SK-N-SH (cell line): Measurements from ENCODE around the gene CAPN5.

ENCODE experiments used
- JUND ChIP-seq: IDR thresholded peaks from 2 replicates; pipeline ENCODE4 v1.4.0; 2012
- RAD21 ChIP-seq: IDR thresholded peaks from 2 replicates; pipeline ENCODE4 v1.6.1; 2012; ENCODE audit warnings: mild to moderate bottlenecking, low read length
- SIN3A ChIP-seq: IDR thresholded peaks from 2 replicates; pipeline ENCODE4 v1.6.1; 2012; ENCODE audit warnings: low read depth, mild to moderate bottlenecking, low read length, moderate library complexity, borderline replicate concordance
- TF ChIP-seq, protein P1 (sequence below): fragments of 200-600 bp; sonication (generic); IDR thresholded peaks from 2 replicates; pipeline ENCODE4 v1.6.1; 2017; ENCODE audit warnings: antibody characterized with exemption, mild to moderate bottlenecking, moderate library complexity
- TF ChIP-seq, protein P2 (sequence below): fragments of 150-350 bp; IDR thresholded peaks from 2 replicates; pipeline ENCODE4 v1.6.1; 2017; ENCODE audit warnings: antibody characterized with exemption, low read length, low read depth, borderline replicate concordance

DNA sequence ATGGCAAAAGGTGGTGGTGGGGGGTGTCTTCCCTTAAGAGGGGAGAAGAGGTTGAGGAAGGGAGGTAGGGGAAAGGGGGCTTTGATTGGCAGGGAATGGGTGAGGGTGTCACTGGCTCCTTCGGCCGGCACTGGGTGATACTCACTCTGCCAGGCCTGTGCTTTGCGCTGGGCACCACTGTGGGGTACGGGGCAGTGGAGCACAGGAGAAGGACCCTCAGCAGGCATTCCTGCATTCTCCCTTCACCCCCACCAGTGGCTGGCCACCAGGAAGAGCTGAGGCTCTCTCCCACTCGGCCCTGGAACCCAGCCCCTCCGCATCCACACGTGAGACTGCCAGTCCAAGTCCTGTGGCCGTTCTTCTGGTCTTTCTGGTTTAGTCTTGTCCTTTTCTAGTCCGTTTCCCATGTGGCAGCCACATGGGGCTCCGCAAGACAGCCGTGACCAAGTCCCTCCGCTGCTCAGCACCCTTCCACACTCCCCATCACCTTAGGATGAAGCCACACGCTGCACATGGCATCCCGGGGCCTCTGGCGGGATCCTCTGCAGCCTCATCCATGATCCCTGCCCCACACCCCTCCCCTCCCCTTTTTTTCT lies 8.0 kb downstream of the CAPN5 start:
- TF ChIP-seq JUND (no peak), RAD21 (no peak), SIN3A (no peak)
- TF ChIP-seq, protein P1, sequence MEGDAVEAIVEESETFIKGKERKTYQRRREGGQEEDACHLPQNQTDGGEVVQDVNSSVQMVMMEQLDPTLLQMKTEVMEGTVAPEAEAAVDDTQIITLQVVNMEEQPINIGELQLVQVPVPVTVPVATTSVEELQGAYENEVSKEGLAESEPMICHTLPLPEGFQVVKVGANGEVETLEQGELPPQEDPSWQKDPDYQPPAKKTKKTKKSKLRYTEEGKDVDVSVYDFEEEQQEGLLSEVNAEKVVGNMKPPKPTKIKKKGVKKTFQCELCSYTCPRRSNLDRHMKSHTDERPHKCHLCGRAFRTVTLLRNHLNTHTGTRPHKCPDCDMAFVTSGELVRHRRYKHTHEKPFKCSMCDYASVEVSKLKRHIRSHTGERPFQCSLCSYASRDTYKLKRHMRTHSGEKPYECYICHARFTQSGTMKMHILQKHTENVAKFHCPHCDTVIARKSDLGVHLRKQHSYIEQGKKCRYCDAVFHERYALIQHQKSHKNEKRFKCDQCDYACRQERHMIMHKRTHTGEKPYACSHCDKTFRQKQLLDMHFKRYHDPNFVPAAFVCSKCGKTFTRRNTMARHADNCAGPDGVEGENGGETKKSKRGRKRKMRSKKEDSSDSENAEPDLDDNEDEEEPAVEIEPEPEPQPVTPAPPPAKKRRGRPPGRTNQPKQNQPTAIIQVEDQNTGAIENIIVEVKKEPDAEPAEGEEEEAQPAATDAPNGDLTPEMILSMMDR = no peak
- TF ChIP-seq, protein P2, sequence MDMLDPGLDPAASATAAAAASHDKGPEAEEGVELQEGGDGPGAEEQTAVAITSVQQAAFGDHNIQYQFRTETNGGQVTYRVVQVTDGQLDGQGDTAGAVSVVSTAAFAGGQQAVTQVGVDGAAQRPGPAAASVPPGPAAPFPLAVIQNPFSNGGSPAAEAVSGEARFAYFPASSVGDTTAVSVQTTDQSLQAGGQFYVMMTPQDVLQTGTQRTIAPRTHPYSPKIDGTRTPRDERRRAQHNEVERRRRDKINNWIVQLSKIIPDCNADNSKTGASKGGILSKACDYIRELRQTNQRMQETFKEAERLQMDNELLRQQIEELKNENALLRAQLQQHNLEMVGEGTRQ = no peak
